NCI-H446 treated with DMSO at 0.1 percent for 48 hours (cell line): ENCODE results near the gene SH3PXD2A.
"Not testable (repeated sequence)": the region's sequence is repeated elsewhere in the genome, so short reads cannot be mapped to it uniquely, and the experiment has no call there.

Source experiments
- DNase-seq: peaks from one replicate; lab custom pipeline; 2025; lab: John Stamatoyannopoulos, UW

The SH3PXD2A gene

DNA sequence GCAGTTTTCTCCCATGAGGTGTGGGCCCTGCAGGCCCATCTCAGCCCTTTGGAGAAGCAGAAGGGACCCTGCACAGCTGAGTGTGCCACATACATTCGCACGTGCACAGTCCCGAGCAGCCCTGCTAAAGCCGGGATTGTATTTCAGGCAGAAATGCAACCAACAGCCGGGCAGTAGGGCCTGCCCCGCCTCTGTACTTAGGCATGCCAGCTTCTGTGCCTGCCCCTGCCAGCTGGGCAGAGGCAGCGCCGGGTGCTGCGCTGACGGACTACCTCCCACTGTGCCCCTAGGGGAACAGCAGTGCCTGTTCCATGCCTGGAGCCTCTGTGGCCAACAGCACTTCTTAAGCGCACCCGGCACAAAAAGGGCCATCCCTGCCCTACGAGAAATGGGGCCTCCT lies 191.6 kb downstream of the SH3PXD2A start:
- DNase-seq = peak; percentile 52

DNA sequence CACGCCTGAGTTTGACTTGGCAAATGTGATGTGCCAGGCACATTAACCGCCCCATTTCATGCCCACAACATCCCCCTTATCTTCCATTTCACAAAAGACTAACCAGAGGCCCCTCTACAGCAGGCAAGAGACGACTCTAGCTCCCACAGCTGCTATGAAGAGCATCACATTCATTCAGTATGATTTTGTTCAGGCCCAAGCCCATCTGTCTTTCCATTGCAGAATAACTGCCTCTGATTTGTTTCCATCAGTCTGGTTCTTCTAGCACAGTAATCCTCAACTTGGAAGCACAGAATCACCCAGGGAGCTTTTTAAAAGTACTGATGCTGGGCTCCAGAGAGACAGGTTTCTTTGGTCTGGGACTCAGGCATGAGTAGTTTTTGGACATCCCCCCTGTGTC lies 192.1 kb downstream of the SH3PXD2A start:
- peak; percentile 8 for DNase-seq

DNA sequence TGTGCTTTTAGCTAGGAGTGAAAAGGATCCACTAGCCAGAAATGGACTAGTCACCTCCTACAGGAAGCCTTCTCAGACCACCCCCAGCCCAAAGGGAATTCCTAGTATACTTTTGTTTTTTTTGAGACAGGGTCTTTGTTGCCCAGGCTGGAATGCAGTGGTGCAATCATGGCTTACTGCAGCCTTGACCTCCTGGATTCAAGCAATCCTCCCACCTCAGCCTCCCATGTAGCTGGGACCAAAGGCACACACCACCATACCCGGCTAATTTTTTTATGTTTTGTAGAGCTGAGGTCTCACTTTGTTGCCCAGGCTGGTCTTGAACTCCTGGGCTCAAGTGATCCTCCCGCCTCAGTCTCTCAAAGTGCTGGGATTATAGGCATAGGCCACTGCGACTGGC lies 192.7 kb downstream of the SH3PXD2A start:
- not testable (repeated sequence) for DNase-seq

DNA sequence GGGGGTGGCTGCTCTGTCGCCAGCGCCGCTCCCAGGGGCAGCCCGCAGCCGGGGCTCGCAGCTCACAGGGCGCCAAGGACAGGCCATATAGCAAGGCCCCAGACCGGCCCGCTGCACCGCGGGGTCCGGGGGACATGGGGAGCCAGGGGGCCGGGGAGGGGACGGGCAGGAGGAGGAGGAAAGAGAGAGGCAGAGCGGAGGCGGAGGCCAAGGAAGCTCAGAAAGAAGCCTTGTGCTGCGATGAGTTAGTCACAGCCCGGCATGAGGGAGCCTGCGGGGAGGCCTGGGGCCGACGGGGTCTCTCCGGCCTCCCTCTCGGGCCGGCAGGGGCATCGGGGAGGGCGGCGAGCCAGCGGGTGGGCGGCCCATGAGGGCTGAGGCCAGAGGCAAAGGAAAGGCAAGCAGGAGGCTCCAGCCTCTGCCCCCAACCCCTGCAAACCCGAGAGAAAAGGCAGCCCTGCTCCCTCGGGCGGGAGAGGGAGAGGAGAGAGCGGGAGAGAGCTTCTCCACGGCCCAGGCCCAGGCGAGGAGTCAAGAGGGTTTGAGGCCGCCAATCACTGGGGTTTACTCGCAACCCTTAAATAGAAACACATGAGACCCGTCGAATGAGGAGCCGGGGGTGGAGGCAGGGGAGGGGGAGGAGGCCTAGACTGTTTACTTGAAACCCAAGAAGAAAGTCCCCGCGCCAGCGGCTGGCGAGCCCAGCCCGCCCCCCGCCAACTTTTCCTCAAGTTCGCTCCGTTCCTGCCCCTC lies 194.0 kb downstream of the SH3PXD2A start:
- DNase-seq = peak; percentile 75

DNA sequence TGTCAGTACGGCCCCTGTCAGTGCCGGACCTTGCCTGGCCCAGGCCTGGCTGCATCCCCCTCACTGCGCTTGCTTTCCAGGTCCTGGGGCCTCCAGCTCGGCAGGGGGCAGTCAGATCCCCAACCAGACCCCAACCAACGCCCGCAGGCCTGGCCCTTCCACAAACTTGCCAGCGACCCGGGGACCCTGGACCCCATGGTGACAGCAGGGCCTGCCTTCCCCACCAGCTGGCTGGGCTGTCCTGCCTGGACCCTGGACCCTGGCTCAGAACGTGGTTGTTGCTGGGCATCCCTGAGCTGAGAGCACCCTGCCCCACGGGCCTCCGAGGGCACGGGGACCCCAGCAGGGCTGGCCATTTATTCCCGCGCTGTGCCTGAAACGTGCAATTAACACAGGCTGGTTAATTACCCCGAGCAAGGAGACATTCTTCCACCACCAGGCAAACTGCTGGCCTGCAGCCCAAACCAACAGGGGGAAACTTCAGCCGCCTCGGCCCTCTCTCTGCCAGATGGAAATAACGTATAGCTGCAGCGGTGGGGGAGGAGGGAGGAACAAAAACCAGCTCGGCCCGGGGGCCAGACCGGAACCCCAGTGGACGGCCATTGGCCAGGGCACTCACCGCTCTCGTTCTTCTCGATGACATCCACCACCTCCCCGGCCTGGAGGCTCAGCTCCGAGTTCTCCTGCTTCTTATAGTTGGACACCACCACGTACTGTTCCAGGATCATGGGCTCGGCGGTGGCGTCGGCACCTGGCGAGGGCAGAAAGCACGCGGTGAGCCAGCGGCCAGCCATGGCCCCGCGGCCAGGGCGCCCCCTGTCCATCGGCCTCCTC lies 194.8 kb downstream of the SH3PXD2A start:
- DNase-seq = peak; percentile 10

DNA sequence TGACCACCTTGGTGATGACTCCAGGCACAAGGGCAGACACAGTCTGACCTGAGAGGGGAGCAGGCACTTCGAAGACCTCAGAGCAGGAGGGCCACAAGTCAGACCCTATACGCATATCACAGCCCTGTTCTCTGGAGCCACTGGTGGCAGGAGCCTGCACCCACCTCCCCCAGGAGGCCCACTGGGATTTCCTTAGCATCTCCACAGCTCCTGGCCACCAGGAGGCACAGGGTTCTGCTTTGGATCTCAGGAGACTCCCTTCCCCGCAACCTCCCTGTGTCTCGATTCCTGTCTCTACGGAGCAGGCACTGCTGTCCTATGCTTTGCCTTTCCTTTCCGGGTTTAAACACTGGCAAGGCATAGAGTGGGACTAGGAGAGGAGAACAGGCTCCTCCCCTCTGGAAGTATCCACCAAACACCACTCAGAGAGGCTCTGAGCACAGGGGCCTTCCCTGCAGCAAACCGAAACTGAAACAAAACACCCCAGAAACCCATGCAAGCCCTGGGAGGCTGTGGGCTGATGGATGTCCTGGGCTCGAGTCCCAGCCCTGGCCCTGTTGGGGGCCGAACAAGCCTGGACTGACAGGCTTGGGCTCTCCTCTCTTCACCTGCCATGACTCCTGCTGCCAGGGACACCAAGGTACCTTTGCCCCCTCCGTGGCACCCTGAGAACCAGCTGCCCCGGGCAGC lies 195.6 kb downstream of the SH3PXD2A start:
- peak; percentile 25 for DNase-seq

DNA sequence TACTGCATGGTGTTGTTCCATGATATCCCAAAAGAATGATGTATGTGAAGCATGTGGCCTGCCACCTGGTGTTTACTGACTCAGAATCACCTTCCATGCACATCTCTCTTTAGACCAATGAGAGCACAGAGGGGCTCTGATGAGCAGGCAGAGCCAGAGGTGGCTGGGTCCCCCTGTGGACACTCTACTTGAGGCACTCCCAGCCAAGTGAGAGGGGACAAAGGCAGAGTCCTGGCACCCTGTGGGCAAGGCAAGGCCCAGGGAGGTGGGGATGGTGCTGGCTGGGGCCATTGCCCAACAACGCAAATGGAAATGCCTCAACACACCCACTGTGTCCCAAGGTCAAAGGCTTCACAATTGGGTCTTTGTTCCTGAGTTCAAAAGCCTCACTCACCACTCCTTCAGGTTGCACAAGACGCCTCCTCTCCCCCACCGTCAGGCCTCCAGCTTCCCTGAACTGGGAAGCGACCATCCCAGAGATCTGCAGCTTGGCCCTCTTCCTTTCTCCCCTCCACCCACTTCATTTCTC lies 197.3 kb downstream of the SH3PXD2A start:
- DNase-seq = no peak

DNA sequence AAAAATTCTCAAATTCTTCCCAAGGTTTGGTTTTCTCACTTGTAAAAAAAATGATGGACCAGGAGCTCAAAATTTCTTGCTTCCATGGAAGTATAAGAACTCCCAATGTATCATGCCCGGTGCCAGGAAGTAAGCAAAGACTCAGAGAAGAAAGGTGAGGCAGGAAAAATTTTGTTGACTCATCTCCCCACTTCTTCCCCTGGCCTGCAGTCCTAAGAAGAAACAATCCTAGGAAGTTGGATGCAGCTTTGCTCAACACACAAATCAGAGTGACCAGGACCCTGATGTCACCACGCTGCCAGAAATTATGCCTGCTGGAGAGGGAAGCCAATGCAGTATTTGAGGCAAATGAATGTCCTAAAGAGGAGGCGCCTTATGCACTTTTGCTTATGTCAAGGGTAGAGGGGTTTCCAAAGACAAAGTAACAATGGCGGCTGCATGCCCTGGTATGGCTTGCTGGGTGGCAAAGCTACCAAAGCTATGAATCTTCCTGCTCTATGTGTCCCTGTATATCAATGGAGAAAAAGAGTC lies 198.2 kb downstream of the SH3PXD2A start:
- no peak for DNase-seq

DNA sequence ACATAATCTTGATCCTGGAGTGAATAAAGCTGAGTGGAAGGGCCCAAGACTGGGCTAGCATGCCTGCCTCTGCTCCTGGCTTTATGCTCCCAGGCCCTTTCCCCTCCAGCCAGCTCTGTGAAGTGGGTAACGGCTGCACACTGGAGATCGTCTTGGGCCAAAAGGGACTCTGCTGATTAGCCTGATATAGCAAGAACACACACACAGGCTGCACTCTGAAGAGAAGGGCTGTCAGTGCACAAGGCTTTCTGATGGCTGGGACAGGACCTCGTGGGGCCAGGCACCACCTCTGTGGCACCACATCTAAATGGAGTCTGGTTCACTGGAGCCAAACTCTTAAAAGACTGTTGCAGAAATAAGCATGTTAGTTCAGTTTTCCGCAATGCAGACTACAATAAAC lies 200.5 kb downstream of the SH3PXD2A start:
- no peak for DNase-seq

DNA sequence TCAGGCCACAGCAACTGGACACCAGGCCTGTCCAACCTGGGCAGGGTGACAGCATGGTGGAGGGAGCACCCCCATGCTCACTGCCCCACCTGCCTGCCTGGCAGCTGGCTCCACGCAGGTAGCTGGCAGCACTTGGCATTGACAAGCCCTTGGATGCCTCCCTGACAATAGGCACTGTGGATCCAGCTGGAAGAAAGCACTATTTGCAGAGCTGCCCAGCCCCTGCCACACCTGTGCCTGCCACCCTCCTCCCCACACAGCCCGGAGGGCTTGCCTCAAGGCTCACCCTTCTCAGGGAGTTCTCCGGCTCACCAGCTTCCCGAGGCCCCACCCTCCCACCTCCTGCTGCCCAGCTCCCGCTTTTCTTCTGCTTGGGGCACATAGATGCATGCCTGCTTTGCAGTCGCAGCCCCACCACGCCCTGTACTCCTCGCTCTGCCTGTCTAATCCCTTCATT lies 201.8 kb downstream of the SH3PXD2A start:
- no peak for DNase-seq

DNA sequence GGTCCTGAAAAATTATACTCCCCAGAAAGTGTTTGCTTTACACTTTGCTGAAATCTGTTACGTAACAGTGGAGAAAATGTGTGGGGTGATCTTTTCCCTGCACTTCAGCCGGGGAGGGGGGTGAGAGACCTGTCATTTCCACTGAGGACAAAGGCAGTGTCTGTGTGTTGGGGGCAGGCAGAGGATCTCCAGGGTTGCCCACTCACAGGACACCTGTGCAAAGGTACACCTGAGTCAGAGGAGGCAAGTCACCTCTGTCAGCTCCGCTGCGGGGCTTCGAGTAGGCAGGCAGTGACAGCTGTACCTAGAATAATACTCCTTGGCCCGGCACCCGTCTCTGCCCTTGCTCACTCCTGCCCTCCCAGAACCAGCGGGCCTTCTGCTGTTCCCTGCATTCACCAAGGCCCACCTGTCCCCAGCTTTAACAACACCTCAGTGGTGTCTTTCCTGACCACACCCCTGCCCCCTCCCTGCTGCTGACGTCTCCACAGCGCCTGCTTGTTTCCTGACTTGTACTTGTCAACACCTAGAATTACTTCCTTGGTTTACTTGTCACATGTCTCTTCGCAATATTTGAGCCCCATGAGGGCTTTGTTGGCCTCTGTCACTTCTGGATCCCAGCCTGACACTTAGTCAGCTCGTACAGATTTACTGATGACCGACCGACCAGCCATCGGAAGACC lies 202.6 kb downstream of the SH3PXD2A start:
- no peak for DNase-seq

DNA sequence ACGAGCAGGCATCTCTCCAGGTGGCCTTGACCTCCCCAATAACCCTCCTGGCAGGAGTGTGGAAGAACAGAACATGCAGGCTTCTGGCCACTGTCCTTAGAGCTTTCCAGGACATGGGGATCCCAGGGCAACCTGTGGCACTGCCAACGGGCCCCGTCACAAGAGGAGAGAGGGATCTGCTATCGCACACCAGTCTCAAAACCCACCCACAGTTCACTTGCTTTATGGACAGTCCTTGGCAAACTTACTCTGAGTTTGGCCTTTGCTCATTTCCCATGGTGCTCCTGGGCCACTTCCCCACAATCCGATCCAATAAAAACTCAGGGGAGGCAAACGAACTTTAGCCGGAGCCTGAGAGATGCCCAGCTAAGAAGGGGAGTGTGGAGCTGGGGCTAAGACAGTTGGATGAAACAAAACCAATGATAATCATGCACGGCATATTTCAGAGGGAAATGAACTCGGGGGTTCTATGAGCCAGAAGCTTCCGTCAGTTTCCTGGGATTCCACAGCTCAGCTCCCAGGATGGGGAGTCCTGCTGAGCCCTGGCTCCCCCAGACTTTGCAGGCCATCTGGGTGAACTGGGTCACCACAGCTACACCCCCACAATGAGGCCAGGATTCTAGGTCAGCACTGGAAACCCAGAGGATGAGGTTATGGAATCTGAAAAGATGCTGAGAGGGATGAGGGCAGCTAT lies 203.4 kb downstream of the SH3PXD2A start:
- DNase-seq = no peak

DNA sequence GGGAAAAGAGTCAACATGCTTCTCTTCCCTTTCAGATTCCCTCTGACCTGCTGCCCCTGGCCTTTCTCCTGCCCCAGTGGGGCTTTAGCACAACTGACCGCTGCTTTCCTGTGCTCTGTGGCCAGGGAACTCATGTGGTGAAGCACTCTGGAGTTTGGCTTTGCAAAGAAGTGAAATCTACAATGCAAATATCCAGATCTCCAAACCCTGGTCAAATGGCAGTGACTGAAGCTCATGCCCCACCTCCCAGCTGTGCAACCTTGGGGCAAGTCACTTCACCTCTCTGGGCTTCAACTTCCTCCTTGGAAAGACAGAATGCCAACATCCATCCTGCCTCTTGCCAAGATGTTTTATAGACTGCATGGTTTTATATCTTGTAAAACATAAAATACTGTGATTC lies 204.0 kb downstream of the SH3PXD2A start:
- no peak for DNase-seq

DNA sequence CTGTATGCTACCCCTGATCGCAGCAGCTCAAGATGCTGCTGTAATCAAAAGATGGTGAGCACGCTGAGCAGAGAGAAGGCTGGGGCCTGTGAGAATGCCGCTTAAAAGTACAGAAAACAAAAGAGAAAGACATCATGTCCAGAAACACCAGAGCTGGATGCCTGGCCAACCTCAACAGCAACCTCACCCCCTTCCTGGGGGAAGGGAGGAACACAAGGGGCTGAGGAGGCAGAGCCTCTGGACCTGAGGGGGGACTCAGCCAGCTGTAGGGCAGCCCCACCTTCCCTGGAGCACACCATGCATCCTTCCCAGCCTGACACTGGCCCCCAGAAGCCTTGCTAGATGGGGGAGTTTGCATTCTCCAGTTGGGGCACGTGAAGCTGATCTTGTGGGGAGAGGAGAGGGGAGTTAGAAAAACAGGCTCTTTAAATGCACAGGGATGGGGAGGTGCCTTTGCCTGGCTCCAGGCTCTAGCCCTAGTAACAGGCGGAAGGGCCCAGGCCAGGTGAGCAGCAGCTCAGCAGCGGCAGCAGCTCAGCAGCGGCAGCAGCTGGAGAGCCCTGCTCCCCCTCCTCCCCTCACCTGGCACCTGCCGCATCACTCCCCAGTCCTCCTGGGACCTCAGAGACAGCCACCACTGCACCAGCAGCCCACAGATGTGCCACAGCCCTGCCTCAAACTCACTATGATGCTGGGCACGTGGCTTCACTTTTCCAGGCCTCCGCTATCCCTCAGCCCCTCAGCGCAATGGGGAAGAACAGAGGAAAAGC lies 205.5 kb downstream of the SH3PXD2A start:
- DNase-seq = no peak

DNA sequence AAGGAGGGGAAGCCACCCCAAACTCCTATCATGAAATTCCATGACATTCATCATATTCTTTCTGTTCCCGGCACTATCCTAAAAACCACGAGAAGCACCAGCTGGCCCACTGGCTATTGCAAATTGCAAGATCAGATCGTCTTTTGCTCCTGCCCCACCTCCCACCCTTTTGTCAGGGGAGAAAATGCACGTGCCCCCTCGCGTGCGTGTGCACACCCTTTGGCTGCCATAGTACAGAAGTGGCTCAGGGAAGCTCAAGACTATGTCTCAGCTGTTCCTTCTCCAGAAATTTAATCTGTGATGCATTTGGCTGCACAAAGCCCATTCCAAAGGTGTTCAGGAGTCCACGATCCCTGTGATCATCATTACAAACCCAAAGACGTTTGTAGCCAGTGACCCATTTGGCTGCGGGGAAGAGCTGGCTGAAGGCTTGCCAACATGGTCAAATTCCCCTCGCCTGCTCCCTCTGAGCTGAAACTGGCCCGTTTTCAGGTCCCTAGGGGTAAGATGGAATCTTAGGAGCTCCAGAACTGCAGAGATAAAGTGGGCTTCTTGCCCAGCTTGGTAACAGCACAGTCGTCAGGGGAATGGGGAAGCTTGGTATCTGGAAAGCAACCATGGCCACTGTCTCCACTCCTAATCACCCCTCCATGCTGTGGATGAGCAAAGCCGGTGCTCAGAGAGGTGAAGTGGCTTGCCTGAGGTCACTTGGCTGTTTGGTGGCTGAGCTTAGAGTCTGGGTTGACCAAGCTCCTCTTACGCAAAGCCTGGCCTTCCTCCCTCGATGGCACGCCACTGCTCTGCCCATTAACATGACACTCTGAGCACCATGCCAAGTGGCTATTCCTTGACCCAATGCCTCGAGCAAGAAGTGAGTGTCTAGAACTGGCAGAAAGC lies 206.5 kb downstream of the SH3PXD2A start:
- DNase-seq = peak; percentile 52

DNA sequence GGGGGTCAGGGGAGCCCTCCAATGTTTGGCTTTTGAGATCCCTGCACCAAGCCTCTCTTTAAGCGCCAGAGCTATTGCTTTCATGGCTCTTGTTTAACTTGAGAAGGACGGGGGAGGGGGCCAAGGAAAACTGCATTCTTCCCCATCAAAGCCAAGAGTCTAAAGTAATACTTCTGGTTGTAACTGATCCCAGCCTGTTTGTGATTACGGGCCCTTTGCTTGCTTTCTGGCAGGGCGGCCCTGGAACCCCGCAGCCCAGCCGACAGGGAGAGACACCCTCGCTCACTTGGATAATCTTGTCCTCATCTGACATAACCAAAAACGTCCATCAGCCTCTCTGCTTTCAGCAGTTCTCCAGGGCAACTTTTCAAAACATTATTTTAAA lies 207.1 kb downstream of the SH3PXD2A start:
- no peak for DNase-seq

DNA sequence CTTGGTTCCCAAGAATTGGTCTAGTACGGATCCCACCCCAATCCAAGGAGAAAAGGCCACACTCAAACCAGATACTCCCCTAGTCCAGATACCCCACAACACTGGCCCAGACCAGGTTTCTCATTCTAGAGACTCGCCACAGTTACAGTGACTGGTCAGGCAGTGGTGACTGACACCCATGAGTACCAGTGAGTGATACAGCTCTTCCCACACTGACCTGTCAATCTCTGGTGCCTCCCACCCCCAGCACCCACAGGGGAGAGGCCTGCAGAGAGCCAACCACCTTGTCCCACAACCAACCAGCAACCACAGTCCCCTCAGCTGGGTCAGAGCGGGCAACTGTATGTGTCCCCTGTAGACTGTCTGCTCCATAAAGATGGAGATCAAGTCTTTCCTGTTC lies 209.1 kb downstream of the SH3PXD2A start:
- no peak for DNase-seq

DNA sequence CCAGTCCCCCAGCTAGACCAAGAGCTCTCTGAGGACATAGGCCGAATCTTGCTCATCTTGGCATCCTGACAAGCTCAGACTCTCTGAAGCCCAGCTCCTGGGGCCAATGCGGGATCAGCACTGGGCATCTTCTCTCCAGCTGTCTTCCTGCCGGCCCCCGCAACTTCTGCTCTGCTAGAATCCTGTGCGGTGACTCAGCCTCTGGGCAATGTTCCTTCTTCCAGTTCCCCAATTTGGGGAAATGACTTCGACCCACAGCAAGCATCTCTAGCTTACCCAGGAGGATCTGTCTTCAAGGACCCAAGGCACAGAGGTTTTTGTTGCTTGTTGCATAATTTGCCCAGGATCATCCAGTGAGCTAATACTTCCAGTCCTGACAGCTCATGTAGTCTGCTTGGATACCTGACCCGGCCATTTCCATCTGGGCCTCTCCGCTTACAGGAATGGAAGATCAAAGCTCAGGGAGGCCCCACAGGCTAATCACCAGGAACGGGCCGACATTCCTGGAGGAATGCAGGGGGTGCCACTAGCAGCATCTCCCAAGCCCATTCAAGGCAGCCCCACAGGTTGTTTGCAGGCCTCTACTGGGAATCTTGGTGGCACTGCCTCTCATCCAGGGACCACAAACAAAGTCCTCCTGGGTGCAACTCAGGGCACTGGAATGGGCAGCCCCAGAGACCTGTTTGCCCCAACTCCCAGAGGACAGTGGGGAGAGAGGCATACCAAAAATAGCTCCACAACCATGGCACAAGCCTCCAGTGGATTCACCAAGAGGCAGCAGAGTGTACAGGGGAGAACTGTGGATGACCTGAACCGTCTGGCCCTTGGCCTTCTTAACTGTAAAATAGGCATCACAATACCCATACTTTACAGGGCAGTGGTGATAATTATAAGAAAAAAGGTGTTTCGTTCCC lies 210.0 kb downstream of the SH3PXD2A start:
- no peak for DNase-seq
